Activated CD8-positive, alpha-beta memory T cell treated with anti-CD3 and anti-CD28 coated beads for 24 hours (primary cell): ENCODE measurements around the gene CD248.
"Not testable (repeated sequence)": the region's sequence is repeated elsewhere in the genome, so short reads cannot be mapped to it uniquely, and the experiment has no call there.

Source experiments
- DNase-seq: peaks from one replicate; pipeline ENCODE4 v3.0.0-alpha.2; 2020

CD248 gene

GRCh38 chr11:66311965-66312548 lies 4.8 kb downstream of the CD248 start:
- DNase-seq, result peak; percentile 99

DNA sequence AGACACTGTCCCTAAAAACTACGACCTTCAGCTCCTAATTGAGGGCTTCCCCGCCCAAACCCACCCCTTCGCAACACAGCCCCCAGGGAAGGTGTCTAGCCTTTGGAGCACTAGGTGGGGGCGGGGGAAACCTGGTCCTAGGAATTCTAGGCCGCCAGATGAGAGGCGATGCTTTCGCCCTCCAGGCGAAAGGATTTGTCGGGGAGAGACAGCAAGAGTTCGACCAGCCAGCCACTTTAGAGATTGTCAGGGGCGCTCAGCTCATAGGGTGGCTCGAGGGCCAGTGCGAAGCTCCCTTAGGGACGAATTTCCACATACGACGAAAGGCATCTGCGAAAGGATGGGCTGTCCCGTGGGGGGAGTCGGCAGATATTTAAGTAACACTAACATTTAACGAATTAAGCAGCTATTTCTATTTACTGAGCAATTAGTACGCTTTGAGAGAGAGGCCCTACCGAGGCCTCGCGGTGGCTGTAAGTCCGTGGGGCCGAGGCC lies 5.3 kb downstream of the CD248 start:
- DNase-seq, result no peak

- DNase-seq, result not testable (repeated sequence)
Observed at GRCh38 chr11:66310803-66311440, 5.9 kb downstream of the CD248 start.

DNA sequence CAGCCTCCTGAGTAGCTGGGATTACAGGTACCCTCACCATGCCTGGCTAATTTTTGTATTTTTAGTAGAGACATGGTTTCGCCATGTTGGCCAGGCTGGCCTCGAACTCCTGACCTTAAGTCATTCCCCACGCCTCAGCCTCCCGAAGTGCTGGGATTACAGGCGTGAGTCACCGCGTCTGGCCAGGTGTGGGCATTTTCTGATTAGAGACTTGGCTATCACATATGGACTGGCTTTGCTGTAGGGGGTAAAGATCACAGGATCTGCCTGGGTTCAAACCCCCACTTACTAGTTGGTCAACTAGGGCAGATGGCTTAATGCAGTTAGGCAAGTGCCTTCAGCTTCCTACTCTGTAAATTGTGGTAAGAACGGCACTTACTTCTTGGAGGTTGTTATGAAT lies 6.5 kb downstream of the CD248 start:
- DNase-seq, result no peak

DNA sequence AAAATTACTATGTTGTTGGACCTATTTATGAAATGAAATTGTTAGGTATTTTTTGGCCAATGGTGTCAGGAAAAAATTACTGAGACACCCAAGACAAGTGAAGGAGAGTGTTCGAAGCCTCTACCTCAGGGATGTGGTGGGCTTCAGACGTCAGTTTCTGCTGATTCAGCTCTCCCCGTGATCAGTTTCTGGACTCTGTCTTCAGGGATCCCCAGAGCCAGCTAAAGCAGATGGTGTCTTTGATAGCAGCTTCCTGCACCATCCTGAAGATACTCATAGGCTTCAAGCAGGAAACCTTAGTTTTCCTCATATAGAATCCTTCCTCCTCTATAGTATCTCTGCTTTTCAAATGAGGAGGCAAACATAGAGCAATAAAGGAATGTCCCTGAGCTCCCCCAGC lies 7.4 kb downstream of the CD248 start:
- no peak for DNase-seq

GRCh38 chr11:66302656-66303055 lies 14.2 kb downstream of the CD248 start:
- no peak for DNase-seq

DNA sequence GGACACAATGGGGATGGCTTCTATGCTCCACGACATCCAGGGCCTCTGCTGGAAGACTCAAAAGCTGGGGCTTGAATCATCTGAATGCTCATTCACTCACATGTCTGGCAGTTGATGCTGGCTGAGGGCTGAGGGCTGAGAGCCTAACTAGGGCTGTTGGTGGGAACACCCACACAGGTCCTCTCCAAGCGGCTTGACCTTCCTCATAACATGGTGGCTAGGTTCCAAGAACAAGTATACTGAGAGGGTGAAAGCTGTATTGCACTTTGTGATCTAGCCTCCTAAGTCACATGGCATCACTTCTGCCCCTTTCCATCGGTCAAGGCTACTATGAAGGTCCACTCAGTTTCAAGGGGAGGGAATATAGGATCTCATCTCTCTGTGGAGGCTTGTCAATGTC lies 17.7 kb downstream of the CD248 start:
- no peak for DNase-seq

DNA sequence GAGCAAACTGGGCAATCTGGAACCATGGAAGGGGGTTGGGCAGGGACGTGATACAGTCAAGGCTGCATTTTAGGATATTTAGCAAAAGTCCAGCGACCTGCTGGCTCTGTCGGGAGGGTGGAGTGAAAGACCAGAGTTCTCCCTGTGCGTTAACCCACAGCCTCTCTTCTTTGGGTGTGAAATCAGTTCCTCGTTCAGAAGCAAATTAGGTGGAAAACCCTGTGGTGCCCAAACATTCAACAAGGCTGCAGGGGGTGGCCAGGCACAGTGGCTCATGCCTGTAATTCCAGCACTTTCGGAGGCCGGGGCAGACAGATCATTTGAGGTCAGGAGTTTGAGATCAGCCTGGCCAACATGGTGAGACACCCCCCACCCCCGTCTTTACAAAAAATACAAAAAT lies 19.2 kb downstream of the CD248 start:
- DNase-seq, result no peak

GRCh38 chr11:66294626-66295620 lies 21.9 kb downstream of the CD248 start:
- DNase-seq, result no peak

DNA sequence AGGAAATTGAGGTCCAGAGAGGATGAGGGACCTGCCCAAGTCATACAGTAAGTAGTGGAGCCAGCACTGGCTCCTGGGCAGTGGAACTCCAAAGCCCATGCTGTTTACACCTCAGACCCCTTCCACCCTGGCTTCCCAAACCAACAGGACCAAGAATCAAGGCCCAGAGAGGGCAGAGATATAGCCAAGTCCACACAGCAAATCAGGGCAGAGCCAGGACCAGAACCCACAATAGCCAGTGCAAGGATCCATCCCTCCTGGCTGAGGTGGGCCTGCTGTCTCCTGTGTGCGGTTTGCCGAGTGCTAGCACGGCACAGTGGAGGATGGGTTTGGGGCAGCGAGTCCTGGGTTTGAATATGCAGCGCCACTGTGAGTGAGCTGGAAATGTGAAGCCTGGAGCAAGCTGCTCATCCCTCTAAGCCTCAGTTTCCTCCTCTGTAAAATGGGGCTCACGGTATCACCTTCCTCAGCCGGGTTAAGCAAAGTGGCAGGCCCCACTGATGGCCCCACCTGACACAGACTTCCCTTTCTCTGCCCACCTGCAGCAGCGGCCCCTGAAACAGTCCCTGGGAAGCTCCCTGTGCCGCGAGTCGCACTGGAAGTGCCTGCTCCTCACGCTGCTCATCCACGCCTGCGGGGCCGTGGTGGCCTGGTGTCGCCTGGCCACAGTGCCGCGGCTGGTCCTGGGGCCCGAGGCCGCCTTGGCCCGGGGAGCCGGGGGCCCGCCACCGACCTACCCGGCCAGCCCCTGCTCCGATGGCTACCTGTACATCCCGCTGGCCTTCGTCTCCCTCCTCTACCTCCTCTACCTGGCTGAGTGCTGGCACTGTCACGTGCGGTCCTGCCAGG lies 22.8 kb downstream of the CD248 start:
- DNase-seq, result no peak

GRCh38 chr11:66293352-66293751 lies 23.5 kb downstream of the CD248 start:
- no peak for DNase-seq

DNA sequence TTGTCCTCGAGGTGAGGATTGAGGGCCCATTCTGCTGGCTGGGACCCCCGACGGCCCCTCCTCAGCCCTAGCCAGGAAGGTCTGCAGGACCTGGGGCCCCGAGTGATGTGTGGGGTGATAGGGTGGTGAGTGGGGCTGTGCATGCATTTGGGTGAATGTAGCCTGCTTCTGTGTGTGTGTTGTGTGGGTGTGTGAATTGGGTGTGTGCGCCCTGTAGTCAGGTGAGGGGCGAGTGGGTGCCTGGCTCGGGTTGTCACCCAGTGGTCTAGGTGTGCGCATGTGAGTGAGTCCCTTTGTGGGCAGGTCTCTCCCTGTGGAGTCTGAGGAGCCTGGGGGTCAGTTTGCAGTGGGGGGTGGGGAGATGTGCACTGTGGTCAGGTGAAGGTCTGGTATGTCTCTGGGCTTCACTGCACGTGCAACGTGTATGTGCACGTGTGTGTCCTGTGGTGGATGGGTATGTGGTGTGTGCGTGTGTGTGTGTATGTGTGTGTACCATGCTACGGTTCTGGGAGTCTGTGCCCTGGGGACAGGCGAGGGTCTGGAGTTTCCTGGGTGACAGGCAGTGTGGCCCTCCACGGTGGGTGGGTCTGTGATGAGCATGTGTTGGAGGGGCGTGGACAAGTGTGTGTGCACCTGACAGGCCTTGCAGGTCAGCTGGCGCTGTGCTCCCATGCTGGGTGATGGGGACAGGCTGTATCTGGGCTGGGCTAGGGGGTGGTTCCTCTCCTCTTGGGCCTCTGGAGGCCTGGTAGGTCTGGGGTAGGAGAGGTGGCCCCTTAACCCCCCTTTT lies 24.1 kb downstream of the CD248 start:
- DNase-seq, result no peak

- no peak for DNase-seq
Observed at GRCh38 chr11:66291706-66292542, 24.9 kb downstream of the CD248 start, which contains the start of gene TMEM151A. TMEM151A (plus strand) TSS chr11:66291894; CDS start chr11:66292014, 120 bp downstream.

GRCh38 chr11:66291303-66291705 lies 25.5 kb downstream of the CD248 start:
- DNase-seq, result no peak

DNA sequence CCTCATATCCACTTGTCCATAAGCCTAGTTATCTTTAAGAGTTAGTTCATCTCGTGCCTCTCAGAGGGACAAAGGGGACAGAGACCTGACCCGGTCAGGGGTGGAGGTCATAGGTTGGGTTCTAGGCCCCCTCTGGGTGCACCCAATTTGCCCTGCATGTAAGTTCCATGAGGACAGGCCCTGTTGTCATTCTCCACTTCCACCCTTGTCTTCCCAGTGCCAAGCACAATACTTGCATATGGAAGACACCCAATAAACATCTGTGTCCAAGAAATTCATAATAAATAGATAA lies 26.6 kb downstream of the CD248 start:
- no peak for DNase-seq

- no peak for DNase-seq
Observed at GRCh38 chr11:66289548-66290329, 27.1 kb downstream of the CD248 start.

DNA sequence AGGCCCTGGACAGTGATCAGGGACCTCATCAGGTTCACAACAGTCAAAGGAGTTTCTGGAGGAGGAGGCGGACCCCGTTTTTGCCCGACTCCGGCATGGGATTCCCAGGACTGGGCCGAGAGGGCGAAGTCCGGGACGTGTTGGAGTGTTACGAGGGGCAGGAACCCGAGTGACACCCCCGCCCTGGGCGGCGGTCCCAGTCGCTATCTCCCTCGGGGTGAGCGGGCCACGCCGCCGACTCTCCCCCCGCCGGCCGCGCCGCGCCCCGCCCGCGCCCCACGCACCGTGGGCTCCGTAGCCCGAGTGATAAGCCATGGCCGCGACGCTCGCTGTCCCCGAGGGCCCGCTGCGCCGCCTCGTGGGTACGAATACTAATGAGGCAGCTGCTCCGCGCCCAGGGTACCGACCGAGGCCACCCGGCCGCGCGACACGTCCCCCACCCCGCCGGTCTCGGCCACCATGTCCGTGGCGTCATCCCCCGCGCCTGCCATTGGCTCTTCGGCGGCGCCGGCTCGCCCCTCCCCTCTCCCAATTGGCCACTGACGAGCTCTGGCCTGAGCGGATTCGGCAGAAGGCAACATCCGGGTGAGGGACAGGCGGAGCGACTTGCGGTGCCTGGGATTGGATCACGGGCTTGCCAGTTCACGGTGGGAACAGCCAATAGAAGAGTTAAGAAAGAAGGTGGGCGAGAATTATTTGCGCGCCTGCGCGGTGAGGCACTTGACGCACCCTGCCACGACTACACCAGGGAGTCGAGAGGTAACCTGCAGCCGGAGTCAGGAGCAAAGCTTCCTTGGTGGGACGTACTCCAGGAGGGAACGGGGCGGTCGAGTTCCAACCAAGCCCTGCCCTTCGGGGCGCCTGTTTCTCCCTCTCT lies 27.9 kb downstream of the CD248 start, which contains the start of gene YIF1A:
Gene YIF1A (minus strand): TSS at position 473 of the 877 bp plus-strand sequence. CDS start 158 bp downstream, at position 315.
- peak; percentile 97 for DNase-seq

GRCh38 chr11:66287889-66288670 lies 28.8 kb downstream of the CD248 start:
- peak; percentile 57 for DNase-seq
